ENCODE data around the gene TRAF3IP1.

Gene TRAF3IP1

GRCh38 chr2:238281826-238282480, 38.4 kb upstream of the TRAF3IP1 start:
- TF ChIP-seq ZFP3 (CRISPR knock-in tag; IDR thresholded peaks at IDR 0.05), result no peak
- TF ChIP-seq CSDC2 (CRISPR knock-in tag; IDR thresholded peaks at IDR 0.05), result no peak
- no peak for TF ChIP-seq PPARA (CRISPR knock-in tag; IDR thresholded peaks at IDR 0.05; ENCODE audit: borderline replicate concordance)
- TF ChIP-seq SNAI2 (CRISPR knock-in tag; IDR thresholded peaks at IDR 0.05), result no peak
- no peak for TF ChIP-seq ZNF565 (CRISPR knock-in tag; conservative IDR thresholded peaks at IDR 0.05; ENCODE audit: low read depth)
- TF ChIP-seq TCF4 (CRISPR knock-in tag; IDR thresholded peaks at IDR 0.05; ENCODE audit: borderline replicate concordance), result no peak
- no peak for TF ChIP-seq PATZ1 (CRISPR knock-in tag; IDR thresholded peaks at IDR 0.05; ENCODE audit: borderline replicate concordance)
- no peak for TF ChIP-seq TSHZ2 (CRISPR knock-in tag; IDR thresholded peaks at IDR 0.05)
- TF ChIP-seq POU6F1 (CRISPR knock-in tag; IDR thresholded peaks at IDR 0.05; ENCODE audit: borderline replicate concordance, low read depth), result no peak
- no peak for TF ChIP-seq TOX (CRISPR knock-in tag; IDR thresholded peaks at IDR 0.05; ENCODE audit: borderline replicate concordance)
- no peak for TF ChIP-seq ZC3H10 (CRISPR knock-in tag; IDR thresholded peaks at IDR 0.05)
- TF ChIP-seq ZFP30 (CRISPR knock-in tag; IDR thresholded peaks at IDR 0.05), result no peak
- TF ChIP-seq ESRRG (CRISPR knock-in tag; IDR thresholded peaks at IDR 0.05), result no peak
- no peak for TF ChIP-seq ISL1 (CRISPR knock-in tag; IDR thresholded peaks at IDR 0.05)
- no peak for TF ChIP-seq GLIS3 (CRISPR knock-in tag; IDR thresholded peaks at IDR 0.05)
- no peak for TF ChIP-seq RARB (CRISPR knock-in tag; IDR thresholded peaks at IDR 0.05)
- TF ChIP-seq CSRNP3 (CRISPR knock-in tag; IDR thresholded peaks at IDR 0.05), result no peak
- no peak for TF ChIP-seq ZNF70 (CRISPR knock-in tag; IDR thresholded peaks at IDR 0.05)
- TF ChIP-seq OSR1 (CRISPR knock-in tag; IDR thresholded peaks at IDR 0.05), result no peak
- no peak for ATAC-seq

GRCh38 chr2:238282861-238283738, 37.2 kb upstream of the TRAF3IP1 start:
- no peak for ATAC-seq
- TF ChIP-seq BACH2 (CRISPR knock-in tag; IDR thresholded peaks at IDR 0.05; ENCODE audit: borderline replicate concordance), result no peak
- TF ChIP-seq ARNTL (CRISPR knock-in tag; IDR thresholded peaks at IDR 0.05; ENCODE audit: borderline replicate concordance, low read depth), result no peak
- no peak for TF ChIP-seq TSHZ2 (CRISPR knock-in tag; IDR thresholded peaks at IDR 0.05)
- no peak for TF ChIP-seq ESRRG (CRISPR knock-in tag; IDR thresholded peaks at IDR 0.05)
- no peak for TF ChIP-seq TCF4 (CRISPR knock-in tag; IDR thresholded peaks at IDR 0.05; ENCODE audit: borderline replicate concordance)
- TF ChIP-seq SNAI2 (CRISPR knock-in tag; IDR thresholded peaks at IDR 0.05), result no peak
- no peak for TF ChIP-seq ZNF8 (CRISPR knock-in tag; IDR thresholded peaks at IDR 0.05)
- no peak for TF ChIP-seq POU6F1 (CRISPR knock-in tag; IDR thresholded peaks at IDR 0.05; ENCODE audit: borderline replicate concordance, low read depth)
- TF ChIP-seq ZFP3 (CRISPR knock-in tag; IDR thresholded peaks at IDR 0.05), result no peak
- TF ChIP-seq CREB5 (CRISPR knock-in tag; IDR thresholded peaks at IDR 0.05; ENCODE audit: low read depth), result no peak
- TF ChIP-seq ZNF565 (CRISPR knock-in tag; conservative IDR thresholded peaks at IDR 0.05; ENCODE audit: low read depth), result no peak
- TF ChIP-seq PPARA (CRISPR knock-in tag; IDR thresholded peaks at IDR 0.05; ENCODE audit: borderline replicate concordance), result no peak
- TF ChIP-seq ZC3H10 (CRISPR knock-in tag; IDR thresholded peaks at IDR 0.05), result no peak
- TF ChIP-seq RARB (CRISPR knock-in tag; IDR thresholded peaks at IDR 0.05), result no peak
- no peak for TF ChIP-seq GLIS3 (CRISPR knock-in tag; IDR thresholded peaks at IDR 0.05)
- TF ChIP-seq ZNF70 (CRISPR knock-in tag; IDR thresholded peaks at IDR 0.05), result no peak
- no peak for TF ChIP-seq ISL1 (CRISPR knock-in tag; IDR thresholded peaks at IDR 0.05)
- no peak for TF ChIP-seq CSDC2 (CRISPR knock-in tag; IDR thresholded peaks at IDR 0.05)
- TF ChIP-seq OSR1 (CRISPR knock-in tag; IDR thresholded peaks at IDR 0.05), result no peak
